Measurements from ENCODE around the gene IDE.
"Not testable (repeated sequence)": the region's sequence is repeated elsewhere in the genome, so short reads cannot be mapped to it uniquely, and the experiment has no call there.

IDE gene

DNA sequence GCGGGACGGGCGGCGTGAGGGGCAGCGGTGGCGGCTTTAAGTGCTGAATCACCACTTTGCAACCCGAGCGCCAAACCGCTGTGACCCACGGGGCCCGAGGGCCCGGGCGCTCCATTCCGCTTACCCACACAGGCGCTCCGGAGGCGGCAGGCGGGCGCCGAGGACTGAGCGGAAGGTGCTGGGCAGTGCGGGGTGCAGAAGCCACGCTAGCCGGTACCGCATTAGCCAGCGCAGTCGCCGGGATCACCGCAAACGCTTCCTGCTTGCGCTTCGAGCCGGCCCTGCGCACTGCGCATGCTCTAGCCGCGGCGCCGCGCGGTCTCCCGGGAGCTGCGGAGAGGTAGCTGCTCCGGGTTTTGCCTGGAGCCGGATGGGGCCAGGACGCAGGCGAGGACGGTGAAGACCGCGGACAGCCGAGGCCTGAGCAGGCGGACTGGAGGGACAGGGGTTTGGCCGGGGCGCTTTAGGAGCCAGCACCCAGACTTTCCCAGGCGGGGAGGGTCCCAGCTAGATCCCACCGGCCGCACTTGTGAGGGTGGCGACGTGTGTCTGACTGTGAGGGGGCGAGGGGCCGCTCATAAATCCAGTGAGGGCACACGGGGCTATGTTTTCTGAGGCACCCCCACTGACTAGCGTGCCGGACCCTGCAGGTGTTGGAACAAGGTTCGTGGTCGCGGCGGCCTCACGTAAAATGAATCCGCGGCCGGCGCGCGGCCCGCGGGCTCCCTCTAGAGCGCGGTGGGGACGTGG lies at the start of gene IDE:
IDE (minus strand) TSS at position 296 of the 750 bp plus-strand sequence; CDS start at position 222, 74 bp downstream.
- peak; percentile 87 for DNase-seq (ENCODE audit: low spot score)

DNA sequence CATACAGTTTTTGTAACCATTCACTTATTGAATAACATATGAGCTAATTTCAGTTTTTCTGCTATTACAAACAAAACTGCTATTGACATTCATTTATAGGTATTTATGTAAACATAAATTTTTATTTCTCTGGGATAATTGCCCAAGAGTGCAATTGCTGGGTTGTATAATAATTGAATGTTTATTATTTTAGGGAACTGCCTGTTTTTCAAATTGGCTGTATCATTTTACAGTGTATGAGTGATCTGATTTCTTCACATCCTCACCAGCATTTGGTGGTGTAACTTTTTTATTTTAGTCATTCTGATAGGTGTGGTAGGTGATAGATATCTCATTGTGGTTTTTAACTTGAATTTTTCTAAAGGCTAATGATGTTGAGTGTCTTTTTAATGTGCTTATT lies 45.5 kb upstream of the IDE start:
- no peak for DNase-seq (ENCODE audit: low spot score)

DNA sequence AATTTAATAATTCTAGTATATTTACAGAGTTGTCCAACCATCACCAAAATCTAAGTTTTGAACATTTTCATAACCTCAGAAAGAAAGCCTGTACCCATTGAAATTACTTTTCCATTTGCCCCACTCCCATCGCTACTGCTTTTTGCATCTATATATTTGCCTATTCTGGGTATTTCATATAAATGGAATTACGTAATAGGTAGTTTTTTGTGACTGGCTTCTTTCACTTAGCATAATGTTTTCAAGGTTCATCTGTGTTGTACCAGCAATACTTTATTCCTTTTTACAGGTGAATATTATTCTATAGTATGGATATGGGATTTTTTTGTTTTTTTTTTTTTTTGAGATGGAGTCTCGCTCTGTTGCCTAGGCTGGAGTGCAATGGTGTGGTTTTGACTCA lies 41.6 kb upstream of the IDE start:
- DNase-seq (ENCODE audit: low spot score): no peak

- DNase-seq (ENCODE audit: low spot score): no peak
These were observed 30.9 kb upstream of the IDE start for GRCh38 chr10:92604841-92605240.

DNA sequence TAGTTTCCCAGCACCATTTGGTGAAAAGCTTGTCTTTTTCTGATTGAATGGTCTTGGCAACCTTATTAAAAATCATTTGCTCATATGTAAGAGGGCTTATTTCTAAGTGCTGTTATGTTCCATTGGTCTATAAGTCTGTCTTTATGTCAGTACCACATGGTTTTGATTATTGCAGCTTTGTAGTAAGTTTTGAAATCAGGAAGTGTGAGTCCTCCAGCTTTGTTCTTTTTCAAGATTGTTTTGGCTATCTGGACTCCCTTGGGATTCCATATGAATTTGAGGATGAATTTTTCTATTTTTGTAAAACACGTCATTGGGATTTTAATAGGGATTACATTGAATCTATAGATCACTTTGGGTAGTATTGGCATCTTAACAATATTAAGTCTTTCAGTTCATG lies 24.4 kb upstream of the IDE start:
- DNase-seq (ENCODE audit: low spot score): no peak

DNA sequence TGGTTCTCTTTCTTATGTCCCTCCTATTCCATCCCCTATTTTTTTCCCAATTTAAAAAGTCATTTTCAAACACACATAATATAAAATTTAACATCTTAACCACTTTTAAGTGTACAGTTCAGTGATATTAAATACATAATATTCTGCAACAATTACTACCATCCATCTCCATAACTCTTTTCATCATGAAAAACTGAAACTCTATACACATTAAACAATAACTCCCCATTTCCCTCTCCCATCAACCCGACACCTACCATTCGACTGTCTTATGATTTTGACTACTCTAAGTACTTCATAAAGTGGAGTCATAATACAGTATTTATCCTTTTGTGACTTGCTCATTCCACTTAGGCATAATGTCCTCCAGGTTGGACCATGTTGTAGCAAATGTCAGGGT lies 21.6 kb upstream of the IDE start:
- no peak for DNase-seq (ENCODE audit: low spot score)

DNA sequence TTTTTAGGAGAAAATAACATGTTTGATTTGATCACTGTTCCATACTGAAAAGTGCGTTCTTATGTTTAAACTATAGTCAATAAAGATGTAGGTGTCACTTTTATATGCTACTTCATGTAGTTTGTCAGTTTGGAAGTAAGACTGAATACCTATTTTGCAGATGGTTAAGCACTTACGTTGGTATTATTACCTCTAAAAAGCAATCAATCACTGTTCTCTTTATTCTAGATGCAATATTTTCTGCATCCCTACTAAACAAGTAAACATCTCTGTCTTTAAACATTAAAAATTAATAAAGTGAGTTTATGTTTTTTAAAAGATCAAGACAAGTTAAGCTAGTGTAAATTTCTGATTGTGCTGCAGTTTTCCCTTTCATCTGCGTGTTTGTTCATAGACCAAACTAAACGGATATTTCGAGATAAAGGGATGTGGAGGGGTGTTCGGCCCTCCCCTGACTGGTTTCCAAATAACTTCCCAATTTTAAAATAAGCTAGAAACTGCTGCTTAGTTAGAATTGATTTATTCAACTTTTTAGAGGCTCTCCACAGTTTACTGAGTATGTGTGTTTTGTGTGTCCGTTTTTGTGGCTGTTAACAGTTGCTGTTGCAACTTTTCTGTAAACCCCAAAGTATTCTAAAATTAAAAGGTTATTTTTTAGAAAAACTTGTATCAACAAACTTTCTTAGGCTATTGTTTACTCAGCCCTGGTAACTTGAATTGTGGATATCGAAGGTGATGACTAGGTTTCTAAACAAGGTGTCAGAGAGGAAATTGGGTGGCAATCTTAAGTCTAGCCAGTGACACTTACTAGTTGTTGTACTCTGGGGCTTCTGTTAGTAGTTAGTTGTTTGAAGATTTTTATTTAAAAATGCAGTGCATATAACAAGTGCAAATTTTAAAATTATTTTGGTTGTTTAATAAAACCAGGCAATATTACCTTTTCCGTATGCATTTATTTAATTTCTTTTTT lies 20.0 kb upstream of the IDE start:
- DNase-seq (ENCODE audit: low spot score): peak; percentile 27

- DNase-seq (ENCODE audit: low spot score): peak; percentile 96
These were observed 19.1 kb upstream of the IDE start, which contains the start of gene KIF11 for GRCh38 chr10:92592761-92593618. KIF11 (plus strand) TSS chr10:92593130; CDS start chr10:92593376, 246 bp downstream.

DNA sequence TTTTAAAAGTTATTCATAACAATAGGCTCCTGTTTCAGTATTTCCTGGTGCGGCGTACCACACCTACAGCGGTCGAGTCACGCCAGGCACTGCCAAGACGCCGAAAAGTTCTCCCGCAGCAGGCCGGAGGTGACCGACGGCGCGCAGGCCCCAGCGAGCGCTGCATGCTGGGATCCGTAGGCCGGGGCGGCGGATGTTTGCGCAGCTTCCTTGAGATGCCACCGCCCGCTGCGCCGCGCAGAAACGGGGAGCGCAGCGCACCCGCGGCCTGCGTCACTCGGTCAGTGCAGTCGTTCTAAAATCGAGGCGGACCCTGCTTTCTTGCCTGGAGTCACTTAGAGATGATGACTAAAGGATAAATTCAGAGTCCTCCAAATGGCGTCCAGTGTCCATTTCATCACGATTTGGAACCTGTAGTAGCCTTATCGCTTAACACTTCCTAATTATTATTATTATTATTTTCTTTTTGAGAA lies 17.7 kb upstream of the IDE start:
- peak; percentile 88 for DNase-seq (ENCODE audit: low spot score)

GRCh38 chr10:92590623-92591549 lies 17.0 kb upstream of the IDE start:
- DNase-seq (ENCODE audit: low spot score): peak; percentile 27

DNA sequence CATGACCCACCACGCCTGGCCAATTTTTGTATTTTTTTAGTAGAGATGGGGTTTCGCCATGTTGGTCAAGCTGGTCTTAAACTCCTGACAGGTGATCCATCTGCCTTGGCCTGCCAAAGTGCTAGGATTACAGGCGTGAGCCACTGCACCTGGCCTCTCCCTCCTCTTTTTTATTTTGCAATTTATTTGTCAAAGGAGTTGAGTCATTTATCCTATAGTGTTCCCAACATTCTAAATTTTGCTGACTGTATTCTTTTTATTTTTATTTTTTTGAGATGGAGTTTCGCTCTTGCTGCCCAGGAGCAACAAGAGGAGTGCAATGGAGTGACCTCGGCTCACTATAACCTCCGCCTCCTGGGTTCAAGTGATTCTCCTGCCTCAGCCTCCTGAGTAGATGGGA lies 8.5 kb upstream of the IDE start:
- DNase-seq (ENCODE audit: low spot score): not testable (repeated sequence)

DNA sequence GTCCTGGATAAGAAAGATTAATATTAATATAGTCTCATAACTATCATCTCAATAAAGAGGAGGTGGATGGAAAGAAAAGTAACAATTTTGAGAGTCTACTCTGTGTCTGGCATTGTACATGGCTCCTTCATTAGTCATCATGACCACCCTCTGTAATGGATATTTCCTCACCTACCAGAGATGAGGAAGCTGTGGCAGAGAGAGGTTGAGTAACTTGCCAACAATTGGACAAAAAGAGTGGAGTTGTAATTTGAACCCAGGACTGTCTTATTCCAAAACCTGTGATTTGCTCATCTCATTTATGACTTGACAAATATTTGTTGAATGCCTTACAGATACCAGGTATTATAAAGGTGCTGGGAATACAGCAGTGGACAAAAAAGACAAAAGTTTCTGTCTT lies 2.1 kb upstream of the IDE start:
- peak; percentile 18 for DNase-seq (ENCODE audit: low spot score)

DNA sequence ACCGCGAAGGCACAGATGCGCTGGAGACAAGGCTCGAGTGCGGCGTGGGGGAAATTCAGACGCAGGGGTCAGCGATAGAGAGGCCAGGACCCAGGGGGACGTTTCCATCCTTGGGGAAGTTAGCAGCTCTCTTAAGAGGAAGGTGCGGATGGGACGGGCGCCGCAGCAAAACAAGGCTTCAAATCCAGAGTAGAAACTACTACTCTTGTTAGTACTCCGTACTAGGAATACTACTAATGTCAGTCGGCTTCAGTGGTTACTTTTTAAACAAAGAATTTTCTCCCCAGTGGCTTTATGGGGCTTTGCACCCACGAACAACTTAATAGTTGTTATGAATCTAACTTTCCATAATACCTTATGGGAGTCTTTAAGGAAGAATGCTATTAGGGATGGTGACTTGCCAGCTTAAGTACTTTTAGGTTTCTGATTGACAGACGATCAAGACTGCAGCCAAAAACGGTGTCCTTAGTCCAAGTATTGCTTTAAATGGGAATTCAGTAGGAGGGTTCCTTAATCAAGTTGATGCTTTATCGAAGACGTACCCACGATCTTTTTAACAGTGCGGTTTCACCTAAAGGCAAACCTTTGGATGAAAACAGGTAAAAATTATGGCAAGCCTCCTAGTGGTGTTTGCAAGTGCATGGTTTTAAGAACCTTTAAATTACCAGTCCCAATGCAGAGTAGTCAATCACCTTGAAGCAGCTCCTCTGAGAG lies 812 bp upstream of the IDE start:
- DNase-seq (ENCODE audit: low spot score): peak; percentile 76

DNA sequence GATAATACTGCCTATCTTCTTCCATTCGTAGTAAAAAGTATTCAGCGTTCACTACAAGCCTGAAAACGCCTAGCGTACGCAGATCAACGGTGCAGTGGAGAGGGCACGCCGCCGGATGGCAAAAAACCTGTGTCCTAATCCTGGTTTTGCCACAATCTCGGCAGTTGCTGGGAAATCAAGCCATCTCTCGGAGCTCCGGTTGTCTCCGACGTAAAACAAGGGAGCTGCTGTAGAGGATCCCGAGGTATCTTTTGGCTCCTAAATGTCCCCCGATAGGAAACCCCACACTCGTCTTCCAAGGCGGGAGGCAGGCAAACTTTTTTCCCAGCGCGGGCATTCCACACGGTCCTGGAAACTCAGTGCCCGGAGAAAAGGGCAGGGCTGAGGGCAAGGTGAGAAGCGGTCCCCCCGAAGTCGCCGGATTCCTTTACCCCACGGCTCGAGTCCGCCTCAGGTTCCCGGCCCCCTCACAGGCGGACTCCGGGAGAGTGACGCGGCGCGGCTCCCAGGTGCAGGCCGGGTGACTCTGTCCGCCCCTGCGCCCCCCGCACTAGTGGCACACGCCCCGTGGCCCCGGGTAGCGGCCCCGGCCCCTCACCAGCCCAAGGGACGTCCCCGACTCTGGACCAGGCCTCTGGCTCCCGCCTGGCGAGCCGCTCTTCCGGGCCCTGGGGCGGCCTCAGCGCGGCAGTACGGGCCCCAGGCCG lies 649 bp downstream of the IDE start:
- peak; percentile 33 for DNase-seq (ENCODE audit: low spot score)

GRCh38 chr10:92572362-92573090 lies 1.4 kb downstream of the IDE start:
- no peak for DNase-seq (ENCODE audit: low spot score)

DNA sequence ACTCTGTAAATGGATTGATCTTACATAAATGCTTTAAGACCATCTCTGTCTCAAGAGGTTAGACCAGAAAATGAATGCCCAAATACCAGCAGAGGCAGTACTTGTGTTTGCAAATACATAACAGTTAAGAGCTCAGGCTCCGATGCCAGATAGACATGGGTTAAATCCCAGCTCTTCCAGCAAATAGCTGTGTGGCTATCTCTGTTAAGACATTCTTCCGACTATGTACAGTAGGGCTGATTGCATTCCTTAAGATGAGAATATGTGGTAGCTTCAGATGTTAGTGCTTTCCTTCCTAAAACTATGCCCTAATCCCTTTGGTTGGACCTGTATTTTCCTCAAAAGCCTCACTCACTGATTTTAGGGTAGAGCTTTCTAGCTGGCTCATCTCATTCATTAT lies 2.2 kb downstream of the IDE start:
- no peak for DNase-seq (ENCODE audit: low spot score)

- not testable (repeated sequence) for DNase-seq (ENCODE audit: low spot score)
These were observed 4.2 kb downstream of the IDE start for GRCh38 chr10:92569663-92570062.

DNA sequence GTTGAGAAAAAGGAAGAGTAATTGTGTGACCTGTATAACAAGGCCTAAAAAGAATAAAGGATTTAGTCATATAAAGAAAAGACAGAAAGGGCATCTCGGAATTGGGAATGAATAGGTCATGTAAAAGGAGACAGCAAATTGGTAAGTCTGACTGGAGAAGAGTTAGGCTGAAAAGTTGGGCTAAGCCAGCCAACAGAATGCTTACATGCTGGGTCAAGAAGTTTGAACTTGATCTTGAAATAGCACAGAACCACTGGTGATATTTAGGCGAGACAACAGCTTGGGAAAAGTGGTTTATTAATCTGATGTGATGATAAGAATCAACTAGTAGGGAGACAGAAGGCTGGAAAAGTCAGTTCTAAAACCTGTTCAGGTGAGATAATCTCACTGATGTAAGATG lies 4.8 kb downstream of the IDE start:
- no peak for DNase-seq (ENCODE audit: low spot score)
